HG03045 (cell line): ENCODE data around the gene SIX6.

Experiments used
- ATAC-seq: cut with Tn5 transposase; IDR thresholded peaks from one replicate; pipeline ENCODE4 v1.9.1; 2021; ENCODE audit warnings: mild to moderate bottlenecking, moderate library complexity; ENCODE audit not compliant: unreplicated experiment

SIX6 gene

GRCh38 chr14:60512973-60513571 is 4.1 kb downstream of the SIX6 start:
- no peak for ATAC-seq

GRCh38 chr14:60514378-60514740 is 5.4 kb downstream of the SIX6 start:
- ATAC-seq, result no peak

GRCh38 chr14:60514741-60515491 is 6.0 kb downstream of the SIX6 start:
- ATAC-seq, result no peak

- ATAC-seq, result no peak
Observed at GRCh38 chr14:60515511-60516289, 6.8 kb downstream of the SIX6 start.

GRCh38 chr14:60532442-60532841 is 23.5 kb downstream of the SIX6 start:
- no peak for ATAC-seq

GRCh38 chr14:60537663-60538062 is 28.7 kb downstream of the SIX6 start:
- no peak for ATAC-seq

GRCh38 chr14:60544659-60545058 is 35.7 kb downstream of the SIX6 start:
- ATAC-seq, result no peak

GRCh38 chr14:60553808-60554207 is 44.9 kb downstream of the SIX6 start:
- ATAC-seq, result no peak

- ATAC-seq, result no peak
Observed at GRCh38 chr14:60561845-60562746, 53.1 kb downstream of the SIX6 start.
